ENCODE results near the gene PLSCR3. TPM values are rescaled to one million over a fixed set of nuclear protein-coding genes. Genes with fewer than 3 reads are reported as not detected.
A peak's percentile ranks its signal among the peaks of the same experiment; 100 is the strongest.

Gene PLSCR3
- 13.3 and 14.2 TPM in 2 replicates for total RNA-seq (2014; rRNA removed; shearing (Covaris generic))

- peaks cover 15% of the 10 kb centered on the region for H3K4me1 ChIP-seq (replicated peaks)
- H3K36me3 ChIP-seq: peaks cover 12% of the 10 kb centered on the region
- peak; percentile 85 to 89 for DNase-seq (ENCODE audit: low read depth in 1 of 2, low spot score in 2 of 2)
- peak within 1 kb of the TSS; percentile 59 for H3K27ac ChIP-seq
- no peaks in the 10 kb centered on the region for H3K27me3 ChIP-seq (replicated peaks)
- H3K9me3 ChIP-seq (replicated peaks): no peaks in the 10 kb centered on the region
- H3K4me3 ChIP-seq: peak within 1 kb of the TSS; percentile 56
Observed at GRCh38 chr17:7394452-7395191, at the start of gene PLSCR3. TSS of gene PLSCR3 (minus strand) at chr17:7394525. CDS start at chr17:7394110, 415 bp downstream.

GRCh38 chr17:7443499-7444485 is 49.5 kb upstream of the PLSCR3 start:
- no peaks in the 10 kb centered on the region for H3K9me3 ChIP-seq (replicated peaks)
- no peak overlapping the region for H3K4me3 ChIP-seq
- DNase-seq (ENCODE audit: low read depth in 1 of 2, low spot score in 2 of 2): no peak
- H3K27me3 ChIP-seq (replicated peaks): peaks cover 29% of the 10 kb centered on the region
- H3K4me1 ChIP-seq (replicated peaks): peaks cover 11% of the 10 kb centered on the region
- no peak overlapping the region for H3K27ac ChIP-seq
- H3K36me3 ChIP-seq: no peaks in the 10 kb centered on the region

GRCh38 chr17:7442142-7442541 is 47.8 kb upstream of the PLSCR3 start:
- no peak for DNase-seq (ENCODE audit: low read depth in 1 of 2, low spot score in 2 of 2)
- Histone ChIP-seq H3K36me3 (no peaks in the 10 kb centered on the region), H3K9me3 (replicated peaks) (no peaks in the 10 kb centered on the region), H3K27ac (no peak overlapping the region), H3K27me3 (replicated peaks) (peaks cover 44% of the 10 kb centered on the region), H3K4me1 (replicated peaks) (peaks cover 15% of the 10 kb centered on the region), H3K4me3 (no peak overlapping the region)

GRCh38 chr17:7441266-7441665 is 46.9 kb upstream of the PLSCR3 start:
- Histone ChIP-seq H3K9me3 (replicated peaks) (no peaks in the 10 kb centered on the region), H3K27me3 (replicated peaks) (peaks cover 51% of the 10 kb centered on the region), H3K4me1 (replicated peaks) (peaks cover 24% of the 10 kb centered on the region), H3K36me3 (no peaks in the 10 kb centered on the region), H3K27ac (no peak overlapping the region), H3K4me3 (no peak overlapping the region)
- DNase-seq (ENCODE audit: low read depth in 1 of 2, low spot score in 2 of 2): no peak

- Histone ChIP-seq H3K36me3 (no peaks in the 10 kb centered on the region), H3K27me3 (replicated peaks) (peaks cover 50% of the 10 kb centered on the region), H3K4me3 (no peak overlapping the region), H3K27ac (no peak overlapping the region), H3K9me3 (replicated peaks) (no peaks in the 10 kb centered on the region), H3K4me1 (replicated peaks) (peaks cover 28% of the 10 kb centered on the region)
- DNase-seq (ENCODE audit: low read depth in 1 of 2, low spot score in 2 of 2): no peak
Observed at GRCh38 chr17:7440834-7441195, 46.5 kb upstream of the PLSCR3 start.

- H3K36me3 ChIP-seq: no peaks in the 10 kb centered on the region
- H3K4me3 ChIP-seq: no peak overlapping the region
- DNase-seq (ENCODE audit: low read depth in 1 of 2, low spot score in 2 of 2): no peak
- no peak overlapping the region for H3K27ac ChIP-seq
- no peaks in the 10 kb centered on the region for H3K9me3 ChIP-seq (replicated peaks)
- H3K4me1 ChIP-seq (replicated peaks): peaks cover 34% of the 10 kb centered on the region
- peaks cover 51% of the 10 kb centered on the region for H3K27me3 ChIP-seq (replicated peaks)
Observed at GRCh38 chr17:7440113-7440833, 45.9 kb upstream of the PLSCR3 start.

- peaks cover 51% of the 10 kb centered on the region for H3K27me3 ChIP-seq (replicated peaks)
- no peak within 1 kb of the TSS for H3K27ac ChIP-seq
- peaks cover 34% of the 10 kb centered on the region for H3K4me1 ChIP-seq (replicated peaks)
- DNase-seq (ENCODE audit: low read depth in 1 of 2, low spot score in 2 of 2): no peak
- no peaks in the 10 kb centered on the region for H3K9me3 ChIP-seq (replicated peaks)
- H3K36me3 ChIP-seq: no peaks in the 10 kb centered on the region
- H3K4me3 ChIP-seq: no peak within 1 kb of the TSS
Observed at GRCh38 chr17:7439462-7440112, 45.3 kb upstream of the PLSCR3 start, which contains the start of gene FGF11. TSS of gene FGF11 (plus strand) at chr17:7439512. CDS start at chr17:7439621, 109 bp downstream.

GRCh38 chr17:7438656-7439460 is 44.5 kb upstream of the PLSCR3 start:
- no peak for DNase-seq (ENCODE audit: low read depth in 1 of 2, low spot score in 2 of 2)
- Histone ChIP-seq H3K27me3 (replicated peaks) (peaks cover 51% of the 10 kb centered on the region), H3K4me3 (no peak overlapping the region), H3K36me3 (no peaks in the 10 kb centered on the region), H3K27ac (no peak overlapping the region), H3K9me3 (replicated peaks) (no peaks in the 10 kb centered on the region), H3K4me1 (replicated peaks) (peaks cover 34% of the 10 kb centered on the region)

GRCh38 chr17:7437950-7438614 is 43.8 kb upstream of the PLSCR3 start:
- H3K36me3 ChIP-seq: no peaks in the 10 kb centered on the region

GRCh38 chr17:7437369-7437863 is 43.1 kb upstream of the PLSCR3 start:
- H3K36me3 ChIP-seq: no peaks in the 10 kb centered on the region
- H3K27ac ChIP-seq: no peak overlapping the region
- peaks cover 51% of the 10 kb centered on the region for H3K27me3 ChIP-seq (replicated peaks)
- no peaks in the 10 kb centered on the region for H3K9me3 ChIP-seq (replicated peaks)
- H3K4me1 ChIP-seq (replicated peaks): peaks cover 34% of the 10 kb centered on the region
- H3K4me3 ChIP-seq: peak overlapping the region; percentile 31; the same call in 1 of the 2 replicates
- DNase-seq (ENCODE audit: low read depth in 1 of 2, low spot score in 2 of 2): no peak

More at GRCh38 chr17:7437950-7438614, 43.8 kb upstream of the PLSCR3 start:
- Histone ChIP-seq H3K27ac (no peak overlapping the region), H3K9me3 (replicated peaks) (no peaks in the 10 kb centered on the region), H3K27me3 (replicated peaks) (peaks cover 51% of the 10 kb centered on the region), H3K4me1 (replicated peaks) (peaks cover 34% of the 10 kb centered on the region), H3K4me3 (no peak overlapping the region)
- DNase-seq (ENCODE audit: low read depth in 1 of 2, low spot score in 2 of 2): no peak

GRCh38 chr17:7436556-7437368 is 42.4 kb upstream of the PLSCR3 start:
- DNase-seq (ENCODE audit: low read depth in 1 of 2, low spot score in 2 of 2): peak; percentile 68 to 70
- Histone ChIP-seq H3K4me1 (replicated peaks) (peaks cover 34% of the 10 kb centered on the region), H3K36me3 (no peaks in the 10 kb centered on the region), H3K9me3 (replicated peaks) (no peaks in the 10 kb centered on the region), H3K27ac (no peak overlapping the region), H3K4me3 (peak overlapping the region; percentile 31), H3K27me3 (replicated peaks) (peaks cover 49% of the 10 kb centered on the region)

Measured in SJSA1 (cell line).